Measurements from ENCODE around the gene DDX25. TPM values are rescaled to one million over a fixed set of nuclear protein-coding genes. Genes with fewer than 3 reads are reported as not detected.

The DDX25 gene
- total and polyA plus RNA-seq, 2 of the 4 experiments (the other 2 are of a cell fraction) = under 0.01 TPM; not detected in 1

DNA sequence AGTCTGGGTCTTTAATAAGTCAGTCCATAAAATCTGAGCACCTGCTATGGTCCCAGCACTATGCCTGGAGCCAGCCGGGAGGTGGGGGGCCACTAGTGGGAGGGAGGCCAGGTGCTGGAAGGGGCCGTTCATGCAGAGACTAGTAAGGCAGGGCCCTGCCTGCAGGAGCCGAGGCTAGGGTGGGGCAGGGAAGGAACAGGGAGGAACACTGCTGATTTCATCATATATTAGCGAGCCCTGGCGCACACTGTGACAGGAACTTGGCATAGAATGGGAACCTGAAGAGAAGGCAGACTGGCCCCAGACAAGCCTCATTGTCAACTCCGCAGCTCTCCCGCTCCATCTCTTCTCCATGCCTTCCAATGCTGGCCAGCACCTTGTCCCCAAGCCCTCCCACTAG lies 48.7 kb downstream of the DDX25 start:
- Histone ChIP-seq H3K9ac (ENCODE audit: low read depth, low read length) (no peak overlapping the region), H3K14ac (replicated peaks; ENCODE audit: low read depth, low read length) (no peak overlapping the region), H2BK120ac (ENCODE audit: low read depth, low read length) (no peak overlapping the region), H4K20me1 (ENCODE audit: insufficient read depth, low read length) (no peaks in the 10 kb centered on the region), H4K8ac (ENCODE audit: low read depth in 2 of 2, low read length in 2 of 2) (no peak overlapping the region), H3K27ac (ENCODE audit: insufficient read depth, low read length) (no peak overlapping the region), H3K4me3 (ENCODE audit: insufficient read depth, low read depth, low read length) (no peak overlapping the region), H3K9me1 (ENCODE audit: insufficient read depth, low read length) (no peaks in the 10 kb centered on the region), H3K56ac (ENCODE audit: extremely low read depth, insufficient read depth, low read length) (no peak overlapping the region), H2AFZ (replicated peaks; ENCODE audit: low read length, poor library complexity) (no peak overlapping the region), H2AK9ac (replicated peaks; ENCODE audit: low read depth, low read length, poor library complexity) (no peak overlapping the region), H3K9me3 (ENCODE audit: control insufficient read depth, insufficient read depth, low read length) (no peaks in the 10 kb centered on the region), H3K4me2 (ENCODE audit: low read depth, low read length) (no peak overlapping the region), H2AK5ac (ENCODE audit: low read depth, low read length) (no peak overlapping the region), H3K79me1 (ENCODE audit: low read depth in 1 of 2, low read length in 2 of 2) (no peaks in the 10 kb centered on the region), H3K4me1 (ENCODE audit: control insufficient read depth, insufficient read depth, low read length) (no peaks in the 10 kb centered on the region), H4K5ac (ENCODE audit: low read depth, low read length) (no peak overlapping the region), H3K27me3 (ENCODE audit: control insufficient read depth, insufficient read depth, low read length) (peaks cover 4% of the 10 kb centered on the region), H3K18ac (ENCODE audit: low read depth, low read length) (no peak overlapping the region), H4K91ac (ENCODE audit: insufficient read depth, low read depth, low read length) (no peak overlapping the region), H3K4ac (ENCODE audit: low read depth, low read length) (no peak overlapping the region), H3K36me3 (ENCODE audit: control insufficient read depth, insufficient read depth, low read length) (no peaks in the 10 kb centered on the region), H2BK5ac (ENCODE audit: low read depth, low read length, poor library complexity, severe bottlenecking) (no peak overlapping the region), H2BK15ac (ENCODE audit: low read depth, low read length) (no peak overlapping the region), H3K23ac (ENCODE audit: low read depth, low read length) (no peak overlapping the region), H2BK20ac (ENCODE audit: low read depth, low read length) (no peak overlapping the region)
- no peak for DNase-seq
- no peak for ATAC-seq (ENCODE audit: low read depth)
- in situ Hi-C loops (cut with MboI; ENCODE audit: low sequenced_read_pairs) = no loop called here
- CTCF ChIA-PET = no interaction called here
- BruUV-seq (replicated peaks) = no TSS peak
- intact Hi-C loops (cut with micrococcal nuclease) = no loop called here
- POLR2A ChIA-PET (ENCODE audit: unreplicated experiment) = no interaction called here
- TF ChIP-seq SMC3 (IDR thresholded peaks at IDR 0.05; ENCODE audit: low read depth, low read length) (no peak), RAD21 (IDR thresholded peaks at IDR 0.05; ENCODE audit: low read length) (no peak), RCOR1 (IDR thresholded peaks at IDR 0.05; ENCODE audit: insufficient replicate concordance, low read length) (no peak), NFE2L2 (IDR thresholded peaks at IDR 0.05; ENCODE audit: low read depth, low read length) (no peak)
- WGBS, 2 experiments (ENCODE audit: extremely low coverage in 2 of 2, insufficient read length in 1 of 2) = no CpG with 5 or more reads among the region's 7 CpGs
- dilution Hi-C loops (cut with HindIII; ENCODE audit: low sequenced_read_pairs, unreplicated experiment) = no loop called here

Data from IMR-90 (cell line).